Stimulated activated CD4-positive, alpha-beta T cell treated with anti-CD3 and anti-CD28 coated beads, Interleukin-4, amount 100 ng/mL, for 4 hours (primary cell): ENCODE data around the gene ELOVL3.
"Not testable (repeated sequence)": the region's sequence is repeated elsewhere in the genome, so short reads cannot be mapped to it uniquely, and the experiment has no call there.

ENCODE experiments used
- DNase-seq, 2 experiments: peaks; one replicate each; pipeline ENCODE4 v3.0.0-alpha.2; 2020

The ELOVL3 gene

GRCh38 chr10:102229810-102230263 is 3.7 kb downstream of the ELOVL3 start:
- DNase-seq = peak; percentile 80 to 86

GRCh38 chr10:102230264-102230860 is 4.3 kb downstream of the ELOVL3 start:
- peak; percentile 15 to 36 for DNase-seq

- DNase-seq = peak; percentile 24 to 41
Measured at GRCh38 chr10:102230861-102231356, 4.8 kb downstream of the ELOVL3 start.

GRCh38 chr10:102231357-102232318 is 5.5 kb downstream of the ELOVL3 start:
- DNase-seq = peak; percentile 60 to 74

- DNase-seq = no peak
Measured at GRCh38 chr10:102233997-102234396, 7.9 kb downstream of the ELOVL3 start.

GRCh38 chr10:102234888-102235597 is 8.9 kb downstream of the ELOVL3 start:
- DNase-seq = no peak

- DNase-seq = no peak
Measured at GRCh38 chr10:102235598-102235920, 9.5 kb downstream of the ELOVL3 start.

- no peak for DNase-seq
Measured at GRCh38 chr10:102236006-102236405, 9.9 kb downstream of the ELOVL3 start.

GRCh38 chr10:102237711-102238252 is 11.7 kb downstream of the ELOVL3 start:
- no peak for DNase-seq

- DNase-seq = no peak
Measured at GRCh38 chr10:102240467-102241031, 14.4 kb downstream of the ELOVL3 start.

GRCh38 chr10:102241032-102241443 is 14.9 kb downstream of the ELOVL3 start:
- DNase-seq = no peak

- DNase-seq = peak; percentile 88
Measured at GRCh38 chr10:102241444-102242117, 15.5 kb downstream of the ELOVL3 start, which contains the start of gene PITX3. Gene PITX3, minus strand, starts transcription at chr10:102241512. Its CDS starts 9,432 bp downstream, at chr10:102232080.

- no peak for DNase-seq
Measured at GRCh38 chr10:102242118-102242485, 16.0 kb downstream of the ELOVL3 start.

- no peak for DNase-seq
Measured at GRCh38 chr10:102243309-102243708, 17.2 kb downstream of the ELOVL3 start.

- peak; percentile 78 to 89 for DNase-seq
Measured at GRCh38 chr10:102245082-102245931, 19.2 kb downstream of the ELOVL3 start, which contains the start of gene GBF1. Gene GBF1, plus strand, starts transcription at chr10:102245532. Its CDS starts 13,407 bp downstream, at chr10:102258939.

GRCh38 chr10:102245932-102246251 is 19.8 kb downstream of the ELOVL3 start:
- no peak for DNase-seq

GRCh38 chr10:102246261-102246660 is 20.2 kb downstream of the ELOVL3 start:
- DNase-seq = no peak

- DNase-seq = no peak
Measured at GRCh38 chr10:102247734-102248133, 21.6 kb downstream of the ELOVL3 start.

GRCh38 chr10:102252508-102252907 is 26.4 kb downstream of the ELOVL3 start:
- not testable (repeated sequence) for DNase-seq

GRCh38 chr10:102254426-102254825 is 28.3 kb downstream of the ELOVL3 start:
- no peak for DNase-seq

GRCh38 chr10:102255404-102255803 is 29.3 kb downstream of the ELOVL3 start:
- no peak for DNase-seq
